Nephron (organoid): ENCODE data around the gene PPP2R2D.

Experiments used
- H3K27ac Mint-ChIP-seq, 3 experiments: 2 replicates each; pipeline ENCODE4 v1.8.0; 2020; ENCODE audit warnings: mixed read lengths in 3 of 3, mild to moderate bottlenecking in 2 of 3, moderate library complexity in 1 of 3
- H3K27me3 Mint-ChIP-seq: 2 replicates; pipeline ENCODE4 v1.8.0; 2021; ENCODE audit warnings: low read depth, mild to moderate bottlenecking, moderate library complexity, mixed read lengths
- H3K36me3 Mint-ChIP-seq: 2 replicates; pipeline ENCODE4 v1.8.0; 2020; ENCODE audit warnings: low read depth, mixed read lengths
- H3K4me1 Mint-ChIP-seq: 2 replicates; pipeline ENCODE4 v1.8.0; 2020; ENCODE audit warnings: mixed read lengths
- H3K4me3 Mint-ChIP-seq, 3 experiments: 2 replicates each; pipeline ENCODE4 v1.8.0; 2020; ENCODE audit warnings: mild to moderate bottlenecking in 3 of 3, mixed read lengths in 3 of 3, moderate library complexity in 2 of 3
- H3K9me3 Mint-ChIP-seq: 2 replicates; pipeline ENCODE4 v1.8.0; 2020; ENCODE audit warnings: mixed read lengths
- TF ChIP-seq, protein P1 (sequence below), 3 experiments: fragments of 200-600 bp; sonication (generic); IDR thresholded peaks; one replicate each; pipeline ENCODE4 v1.5.0; 2021; ENCODE audit warnings: antibody characterized with exemption in 3 of 3; ENCODE audit not compliant: unreplicated experiment in 3 of 3

The PPP2R2D gene

DNA sequence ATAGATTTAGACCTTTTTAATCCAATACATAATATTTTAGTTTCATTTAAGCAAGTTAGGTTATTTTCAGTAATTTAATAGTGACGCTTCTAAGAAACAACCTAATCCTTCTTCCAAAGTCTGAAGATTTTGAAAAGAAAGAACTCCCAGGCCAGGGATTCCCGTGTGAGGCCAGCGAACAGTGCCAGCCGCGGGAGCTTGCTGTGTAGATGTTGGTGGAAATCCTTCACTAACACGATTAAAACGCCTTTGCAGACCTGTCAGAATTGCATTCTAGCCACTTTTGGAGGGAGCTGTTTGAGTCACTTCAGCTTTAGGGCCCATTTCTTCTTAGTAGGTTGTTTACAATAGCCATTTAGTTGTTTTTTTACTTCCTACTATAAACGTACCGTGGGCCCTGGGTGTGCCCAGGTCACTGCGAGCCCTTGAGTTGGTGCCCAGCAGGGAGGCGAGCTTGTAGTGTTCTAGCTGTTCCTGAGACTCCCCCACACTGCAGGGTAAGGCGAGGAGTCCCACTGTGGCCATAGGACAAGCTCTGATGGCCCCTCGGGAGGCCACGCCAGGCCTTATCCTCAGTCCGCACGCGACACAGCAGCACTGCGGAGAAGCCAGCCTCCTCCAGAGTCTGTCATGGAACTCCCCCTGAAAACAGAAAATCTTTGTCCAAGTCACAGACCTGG lies 32.3 kb downstream of the PPP2R2D start:
- Mint-ChIP-seq H3K4me1 (peaks cover 26% of the 10 kb centered on the region), H3K27me3 (no peaks in the 10 kb centered on the region), H3K36me3 (peaks cover 34% of the 10 kb centered on the region), H3K9me3 (no peaks in the 10 kb centered on the region), H3K4me3 (no peak overlapping the region), H3K27ac (peak overlapping the region in 2 of 3 experiments; percentile 64 to 80)
- TF ChIP-seq, protein P1, sequence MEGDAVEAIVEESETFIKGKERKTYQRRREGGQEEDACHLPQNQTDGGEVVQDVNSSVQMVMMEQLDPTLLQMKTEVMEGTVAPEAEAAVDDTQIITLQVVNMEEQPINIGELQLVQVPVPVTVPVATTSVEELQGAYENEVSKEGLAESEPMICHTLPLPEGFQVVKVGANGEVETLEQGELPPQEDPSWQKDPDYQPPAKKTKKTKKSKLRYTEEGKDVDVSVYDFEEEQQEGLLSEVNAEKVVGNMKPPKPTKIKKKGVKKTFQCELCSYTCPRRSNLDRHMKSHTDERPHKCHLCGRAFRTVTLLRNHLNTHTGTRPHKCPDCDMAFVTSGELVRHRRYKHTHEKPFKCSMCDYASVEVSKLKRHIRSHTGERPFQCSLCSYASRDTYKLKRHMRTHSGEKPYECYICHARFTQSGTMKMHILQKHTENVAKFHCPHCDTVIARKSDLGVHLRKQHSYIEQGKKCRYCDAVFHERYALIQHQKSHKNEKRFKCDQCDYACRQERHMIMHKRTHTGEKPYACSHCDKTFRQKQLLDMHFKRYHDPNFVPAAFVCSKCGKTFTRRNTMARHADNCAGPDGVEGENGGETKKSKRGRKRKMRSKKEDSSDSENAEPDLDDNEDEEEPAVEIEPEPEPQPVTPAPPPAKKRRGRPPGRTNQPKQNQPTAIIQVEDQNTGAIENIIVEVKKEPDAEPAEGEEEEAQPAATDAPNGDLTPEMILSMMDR (IDR thresholded peaks at IDR 0.05; ENCODE audit: unreplicated experiment in 3 of 3) = no peak

DNA sequence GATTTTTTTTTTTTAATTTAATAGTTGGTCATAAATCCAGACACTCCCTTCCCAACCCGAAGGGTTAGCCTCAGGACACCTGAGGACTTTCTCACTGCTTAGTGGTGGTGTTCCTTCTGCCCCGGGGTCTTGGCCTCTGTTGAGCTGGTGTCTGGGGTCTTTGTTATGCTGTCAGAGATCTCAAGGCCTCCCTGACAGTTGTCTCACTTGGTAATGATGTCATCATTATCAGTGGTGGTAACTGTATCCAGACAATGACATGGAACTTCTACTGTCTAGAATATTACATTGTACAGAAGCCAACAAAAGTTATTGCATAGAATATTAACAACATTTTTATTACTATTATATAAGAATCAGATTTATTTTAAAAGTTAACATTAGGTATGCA lies 32.9 kb downstream of the PPP2R2D start:
- Mint-ChIP-seq H3K27ac (peak overlapping the region in 1 of 3 experiments; percentile 80), H3K9me3 (no peaks in the 10 kb centered on the region), H3K27me3 (no peaks in the 10 kb centered on the region), H3K4me1 (peaks cover 21% of the 10 kb centered on the region), H3K4me3 (no peak overlapping the region), H3K36me3 (peaks cover 40% of the 10 kb centered on the region)
- TF ChIP-seq, protein P1 (IDR thresholded peaks at IDR 0.05; ENCODE audit: unreplicated experiment in 3 of 3) = no peak

- Mint-ChIP-seq H3K4me1 (peaks cover 13% of the 10 kb centered on the region), H3K27me3 (no peaks in the 10 kb centered on the region), H3K4me3 (no peak overlapping the region), H3K36me3 (peaks cover 41% of the 10 kb centered on the region), H3K9me3 (no peaks in the 10 kb centered on the region), H3K27ac (peak overlapping the region in 1 of 3 experiments; percentile 15)
- TF ChIP-seq, protein P1 (IDR thresholded peaks at IDR 0.05; ENCODE audit: unreplicated experiment in 3 of 3) = no peak
Measured at GRCh38 chr10:131934769-131935168, 34.0 kb downstream of the PPP2R2D start.

- TF ChIP-seq, protein P1 (IDR thresholded peaks at IDR 0.05; ENCODE audit: unreplicated experiment in 3 of 3) = no peak
- H3K4me3 Mint-ChIP-seq = no peak overlapping the region
- H3K27ac Mint-ChIP-seq = no peak overlapping the region
- H3K4me1 Mint-ChIP-seq = peaks cover 8% of the 10 kb centered on the region
- no peaks in the 10 kb centered on the region for H3K27me3 Mint-ChIP-seq
- peaks cover 41% of the 10 kb centered on the region for H3K36me3 Mint-ChIP-seq
- H3K9me3 Mint-ChIP-seq = no peaks in the 10 kb centered on the region
Measured at GRCh38 chr10:131935260-131935659, 34.5 kb downstream of the PPP2R2D start.

GRCh38 chr10:131936294-131936693 lies 35.5 kb downstream of the PPP2R2D start:
- TF ChIP-seq, protein P1 (IDR thresholded peaks at IDR 0.05; ENCODE audit: unreplicated experiment in 3 of 3) = no peak
- Mint-ChIP-seq H3K4me3 (no peak overlapping the region), H3K9me3 (no peaks in the 10 kb centered on the region), H3K27me3 (no peaks in the 10 kb centered on the region), H3K27ac (no peak overlapping the region), H3K36me3 (peaks cover 44% of the 10 kb centered on the region), H3K4me1 (no peaks in the 10 kb centered on the region)

DNA sequence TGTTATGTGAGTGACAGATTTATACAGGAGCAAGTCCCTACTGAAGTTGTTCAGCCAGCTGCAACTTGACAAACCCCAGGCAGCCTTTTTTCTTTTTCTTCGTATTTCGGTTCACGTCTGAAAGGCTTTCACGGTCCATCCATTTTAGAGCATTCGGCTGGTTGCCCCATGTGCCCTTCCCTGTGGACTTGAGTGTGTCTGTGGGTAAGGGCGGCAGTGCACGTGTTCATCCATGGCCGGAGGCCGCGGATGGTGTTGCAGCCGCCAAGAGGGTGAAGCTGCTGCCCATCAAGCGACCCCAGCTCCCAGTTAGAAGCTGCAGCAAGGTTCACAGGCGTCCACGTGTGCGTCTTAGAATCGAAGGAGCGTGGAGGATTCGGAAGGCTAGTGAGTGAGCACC lies 35.9 kb downstream of the PPP2R2D start:
- no peaks in the 10 kb centered on the region for H3K4me1 Mint-ChIP-seq
- H3K4me3 Mint-ChIP-seq = no peak overlapping the region
- no peaks in the 10 kb centered on the region for H3K9me3 Mint-ChIP-seq
- TF ChIP-seq, protein P1 (IDR thresholded peaks at IDR 0.05; ENCODE audit: unreplicated experiment in 3 of 3) = no peak
- no peak overlapping the region for H3K27ac Mint-ChIP-seq
- peaks cover 48% of the 10 kb centered on the region for H3K36me3 Mint-ChIP-seq
- no peaks in the 10 kb centered on the region for H3K27me3 Mint-ChIP-seq
